ENCODE data around the gene SFSWAP.

SFSWAP gene

DNA sequence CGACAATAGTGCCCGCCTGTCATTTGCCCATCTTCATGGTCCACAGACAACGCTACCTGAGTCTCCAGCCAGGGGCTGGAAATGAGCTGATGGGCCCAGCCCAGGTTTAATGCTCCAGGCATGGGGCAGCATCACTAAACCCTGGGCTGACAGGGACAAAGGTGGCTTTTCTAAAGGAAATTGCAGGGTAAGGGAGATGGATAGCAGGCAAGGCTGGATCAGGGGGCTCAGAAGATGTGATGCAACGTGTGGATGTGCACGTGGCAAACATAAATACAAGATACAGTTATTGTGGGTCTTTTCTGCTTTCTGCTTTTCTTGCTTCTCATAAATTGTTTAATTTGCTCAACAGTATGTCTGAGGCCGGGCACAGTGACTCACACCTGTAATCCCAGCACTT is 113.6 kb downstream of the SFSWAP start:
- H3K4me1 Mint-ChIP-seq: peaks cover 5% of the 10 kb centered on the region
- H3K36me3 Mint-ChIP-seq (ENCODE audit: low read depth): no peaks in the 10 kb centered on the region
- peaks cover 29% of the 10 kb centered on the region for H3K27me3 Mint-ChIP-seq
- ATAC-seq: no peak
- DNase-seq: no peak
- no peak overlapping the region for H3K4me3 Mint-ChIP-seq
- no peaks in the 10 kb centered on the region for H3K9me3 Mint-ChIP-seq
- no peak overlapping the region for H3K27ac Mint-ChIP-seq

DNA sequence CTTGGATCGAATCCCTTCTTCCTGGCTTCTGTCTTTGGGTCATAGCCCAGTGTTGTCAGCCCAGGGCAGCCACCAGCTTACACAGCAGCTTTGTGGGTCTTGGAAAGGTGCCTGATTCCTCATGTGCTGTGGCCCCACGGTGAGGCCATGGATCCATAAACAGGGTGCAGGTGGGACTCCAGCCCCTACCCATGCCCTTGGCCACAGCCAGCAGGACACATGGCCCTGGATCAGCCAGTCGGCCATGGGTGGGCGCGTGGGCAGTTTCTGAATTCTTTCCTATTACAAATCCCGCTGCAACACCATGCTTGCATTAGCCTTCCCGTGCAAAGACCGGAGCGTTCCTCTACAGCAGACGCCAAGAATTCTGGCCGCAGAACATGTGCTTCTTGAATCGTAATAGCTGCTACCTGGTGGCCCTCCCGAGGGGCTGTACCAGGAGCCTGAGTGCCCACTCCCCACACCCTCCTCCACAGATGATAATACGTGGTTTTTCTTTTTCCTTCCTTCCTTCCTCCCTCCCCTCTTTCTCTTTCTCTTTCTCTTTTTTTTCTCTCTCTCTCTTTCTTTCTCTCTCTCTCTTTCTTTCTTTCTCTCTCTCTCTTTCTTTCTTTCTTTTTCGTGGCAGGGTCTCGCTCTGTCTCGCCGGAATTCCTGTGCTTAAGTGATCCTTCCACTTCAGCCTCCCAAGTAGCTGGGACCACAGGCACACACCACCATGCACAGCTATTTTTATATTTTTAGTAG is 114.4 kb downstream of the SFSWAP start:
- no peak overlapping the region for H3K27ac Mint-ChIP-seq
- no peak for ATAC-seq
- H3K27me3 Mint-ChIP-seq: peaks cover 34% of the 10 kb centered on the region
- no peaks in the 10 kb centered on the region for H3K9me3 Mint-ChIP-seq
- DNase-seq: no peak
- H3K4me3 Mint-ChIP-seq: no peak overlapping the region
- no peaks in the 10 kb centered on the region for H3K36me3 Mint-ChIP-seq (ENCODE audit: low read depth)
- peaks cover 5% of the 10 kb centered on the region for H3K4me1 Mint-ChIP-seq

DNA sequence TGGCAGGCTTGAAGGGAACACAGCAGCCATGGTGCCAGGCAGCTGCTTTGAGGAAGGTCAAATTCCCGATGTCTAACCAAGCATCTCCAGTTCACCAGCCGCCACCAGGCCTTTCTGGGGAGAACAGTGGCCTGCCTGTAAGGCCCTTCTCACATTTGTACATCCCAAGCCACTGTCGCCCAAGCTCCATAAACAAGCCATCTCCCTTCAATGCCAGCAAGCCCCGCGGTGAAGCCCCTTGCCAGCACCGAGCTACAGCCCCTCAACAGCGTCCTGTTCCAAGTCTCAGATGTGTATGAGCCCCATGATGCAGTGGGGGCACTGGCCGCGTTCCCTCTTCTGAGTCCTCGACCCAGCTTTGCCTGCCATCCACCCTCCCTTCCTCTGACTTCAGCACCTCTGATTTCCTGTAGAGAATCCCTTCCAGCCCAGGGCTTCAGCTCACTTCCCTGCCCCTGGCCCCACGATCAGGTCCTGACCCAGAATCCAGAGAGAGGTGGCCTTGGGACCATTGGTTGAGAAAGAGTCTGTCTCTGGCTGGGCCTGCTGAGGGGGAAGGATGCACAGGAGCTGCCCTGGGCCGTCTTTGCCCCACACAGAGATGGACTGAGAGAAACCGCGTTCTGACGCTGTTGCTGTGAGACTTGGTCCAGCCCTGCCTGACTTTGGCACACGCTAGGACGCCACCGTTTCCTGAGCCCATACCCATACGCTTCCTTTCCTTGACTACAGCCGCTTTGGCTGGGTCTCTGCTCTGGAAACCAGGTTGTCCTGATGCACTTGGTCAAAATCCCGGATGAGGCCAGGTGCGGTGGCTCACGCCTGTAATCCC is 115.4 kb downstream of the SFSWAP start:
- Mint-ChIP-seq H3K4me3 (no peak overlapping the region), H3K4me1 (peaks cover 12% of the 10 kb centered on the region), H3K27ac (no peak overlapping the region), H3K36me3 (ENCODE audit: low read depth) (no peaks in the 10 kb centered on the region), H3K27me3 (peaks cover 36% of the 10 kb centered on the region), H3K9me3 (no peaks in the 10 kb centered on the region)
- DNase-seq: no peak
- ATAC-seq: no peak

DNA sequence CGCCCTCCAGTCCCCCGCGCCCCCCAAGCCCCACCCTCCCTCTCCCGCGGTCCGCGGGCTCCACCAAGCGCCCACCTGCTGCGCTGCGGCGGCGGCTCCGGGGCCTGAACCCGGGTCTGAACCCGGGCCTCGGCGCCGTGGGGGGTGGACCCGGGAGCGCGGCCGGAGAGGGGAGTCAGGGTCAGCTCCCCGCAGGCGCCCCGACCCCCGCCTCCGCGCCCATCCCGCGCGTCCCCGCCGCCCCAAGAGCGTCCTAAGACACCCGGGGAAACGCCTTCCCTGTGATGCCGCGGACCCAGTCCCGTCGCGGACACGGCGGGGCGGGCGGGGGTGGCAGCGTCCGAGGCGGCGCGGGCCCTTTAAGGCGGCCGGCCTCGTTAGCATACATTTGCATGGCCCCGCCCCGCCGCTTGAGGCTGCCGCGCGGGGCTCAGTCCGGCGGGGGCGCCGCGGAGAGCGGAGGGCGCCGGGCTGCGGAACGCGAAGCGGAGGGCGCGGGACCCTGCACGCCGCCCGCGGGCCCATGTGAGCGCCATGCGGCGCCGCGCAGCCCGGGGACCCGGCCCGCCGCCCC is 117.2 kb downstream of the SFSWAP start, which contains the start of gene MMP17:
TSS of gene MMP17 (plus strand) at position 433 of the 574 bp plus-strand sequence. CDS start at position 535, 102 bp downstream.
- Mint-ChIP-seq H3K27ac (no peak within 1 kb of the TSS), H3K36me3 (ENCODE audit: low read depth) (no peaks in the 10 kb centered on the region), H3K4me3 (peak within 1 kb of the TSS; percentile 61), H3K4me1 (peaks cover 14% of the 10 kb centered on the region), H3K27me3 (peaks cover 44% of the 10 kb centered on the region), H3K9me3 (no peaks in the 10 kb centered on the region)
- ATAC-seq (peak; percentile 48), DNase-seq (peak; percentile 56)

DNA sequence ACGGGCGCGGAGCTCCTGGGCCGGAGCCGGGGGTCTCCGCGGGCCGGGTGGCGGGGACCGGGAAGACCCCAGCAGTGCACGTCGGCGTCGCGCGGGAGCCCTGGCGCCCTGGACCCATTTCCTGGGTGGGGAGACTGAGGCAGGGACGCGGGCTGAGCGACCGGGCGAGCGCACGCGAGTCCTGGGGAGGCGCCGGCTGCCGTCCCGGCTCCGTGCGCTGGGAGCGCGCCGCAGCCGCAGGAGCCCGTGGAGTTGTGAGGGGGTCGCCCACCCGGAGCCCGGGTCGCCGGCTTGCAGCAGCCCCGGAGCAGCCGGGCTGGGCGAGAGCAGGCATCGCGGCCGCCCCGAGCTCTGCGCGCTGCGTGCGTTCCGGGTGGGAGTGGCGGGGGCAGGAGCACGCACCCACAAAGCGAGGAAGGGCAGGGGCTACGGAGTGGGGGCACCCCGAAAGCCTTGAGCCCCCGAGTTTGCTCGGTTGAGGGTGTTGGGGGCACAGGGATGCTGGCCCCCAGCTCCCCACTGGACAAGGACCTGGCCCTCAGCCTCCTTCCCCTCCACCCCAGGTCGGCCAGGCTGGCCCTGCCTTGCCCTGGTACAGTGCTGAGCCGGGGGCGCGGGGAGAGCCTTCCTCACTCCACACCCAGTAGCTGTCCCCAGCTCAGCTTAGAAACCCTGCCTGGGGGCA is 117.9 kb downstream of the SFSWAP start:
- Mint-ChIP-seq H3K4me1 (peaks cover 14% of the 10 kb centered on the region), H3K36me3 (ENCODE audit: low read depth) (no peaks in the 10 kb centered on the region), H3K4me3 (peak overlapping the region; percentile 61), H3K9me3 (no peaks in the 10 kb centered on the region), H3K27ac (no peak overlapping the region), H3K27me3 (peaks cover 45% of the 10 kb centered on the region)
- DNase-seq (peak; percentile 30), ATAC-seq (peak; percentile 23)

DNA sequence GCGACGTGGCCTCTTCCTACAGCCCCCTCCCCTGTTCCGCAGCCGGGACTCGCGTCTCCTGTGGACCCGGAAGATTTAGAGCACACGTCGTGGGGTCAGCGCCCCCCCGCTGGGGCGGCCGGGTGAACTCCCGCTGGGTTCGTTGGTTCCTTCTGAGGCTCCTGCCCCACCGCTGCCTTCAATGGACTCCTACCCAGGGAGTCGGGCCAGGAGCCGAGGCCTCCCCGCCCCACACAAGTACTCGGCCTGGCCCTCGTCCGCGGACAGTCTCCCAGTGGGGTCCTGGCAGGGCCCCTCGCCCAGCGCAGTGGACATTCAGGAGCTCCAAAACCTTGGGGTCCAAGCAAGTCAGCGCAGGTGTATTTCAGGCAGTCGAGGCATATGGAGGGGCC is 118.5 kb downstream of the SFSWAP start:
- Mint-ChIP-seq H3K27me3 (peaks cover 45% of the 10 kb centered on the region), H3K36me3 (ENCODE audit: low read depth) (no peaks in the 10 kb centered on the region), H3K4me1 (peaks cover 14% of the 10 kb centered on the region), H3K9me3 (no peaks in the 10 kb centered on the region), H3K27ac (no peak overlapping the region), H3K4me3 (peak overlapping the region; percentile 61)
- DNase-seq: no peak
- no peak for ATAC-seq

DNA sequence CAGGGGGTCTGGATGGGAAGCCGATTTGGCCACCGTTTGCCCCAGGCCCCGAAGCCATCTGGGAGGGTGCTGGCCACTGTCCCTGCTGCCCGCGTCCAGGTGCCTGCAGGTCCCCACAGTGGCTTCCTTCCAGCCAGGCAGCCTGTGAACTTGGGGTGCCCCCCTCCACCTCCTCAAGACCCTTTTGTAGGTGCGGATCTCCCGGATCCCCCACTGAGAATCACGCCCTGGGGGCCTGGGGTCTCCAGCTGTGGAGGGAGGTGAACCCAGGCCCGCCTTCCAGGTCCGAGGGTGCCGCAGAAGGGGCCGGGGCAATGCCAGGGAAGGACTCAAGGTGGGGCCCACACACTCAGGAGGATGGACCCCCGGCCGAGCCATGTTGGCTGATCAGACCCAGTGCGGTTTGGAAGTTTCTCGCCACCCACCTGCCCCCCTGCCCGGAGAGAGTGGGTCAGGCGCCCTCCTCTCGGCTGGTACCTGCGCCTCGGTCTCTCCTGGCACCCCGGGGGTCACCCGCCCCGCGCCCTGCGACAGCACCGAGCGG is 119.0 kb downstream of the SFSWAP start:
- DNase-seq (no peak), ATAC-seq (no peak)
- H3K9me3 Mint-ChIP-seq: no peaks in the 10 kb centered on the region
- H3K36me3 Mint-ChIP-seq (ENCODE audit: low read depth): no peaks in the 10 kb centered on the region
- no peak overlapping the region for H3K27ac Mint-ChIP-seq
- H3K4me3 Mint-ChIP-seq: no peak overlapping the region
- peaks cover 14% of the 10 kb centered on the region for H3K4me1 Mint-ChIP-seq
- peaks cover 45% of the 10 kb centered on the region for H3K27me3 Mint-ChIP-seq

DNA sequence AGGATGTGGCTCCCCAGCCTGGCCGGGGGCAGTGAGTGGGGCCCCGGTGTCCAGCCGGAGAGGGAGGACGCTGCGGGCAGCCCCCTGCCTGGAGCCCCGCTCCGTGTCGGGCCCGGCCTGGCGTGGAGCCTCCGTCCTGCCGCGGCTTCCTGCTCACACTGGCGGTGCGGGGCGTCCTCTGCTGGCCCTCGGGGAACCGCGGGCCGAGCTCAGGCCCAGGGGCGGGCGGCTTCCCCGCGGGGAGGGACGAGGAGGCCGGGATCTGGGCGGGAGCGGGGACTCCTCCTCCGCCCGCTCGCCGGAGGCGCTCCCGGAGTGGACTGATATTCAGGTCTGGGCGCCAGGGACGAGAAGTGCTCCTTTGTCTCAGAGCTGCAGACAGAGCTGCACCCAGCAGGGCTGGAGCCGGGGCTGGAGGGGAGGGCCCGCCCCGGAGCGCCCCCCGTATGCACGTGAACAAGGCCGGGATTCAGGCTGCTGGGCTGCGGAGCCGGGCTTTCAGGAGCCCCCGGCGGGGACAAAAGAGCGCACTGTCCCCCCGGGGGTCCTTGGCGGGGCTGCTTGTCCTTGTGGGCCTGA is 119.5 kb downstream of the SFSWAP start:
- H3K4me1 Mint-ChIP-seq: peaks cover 14% of the 10 kb centered on the region
- ATAC-seq (peak; percentile 37), DNase-seq (peak; percentile 43)
- H3K27ac Mint-ChIP-seq: no peak overlapping the region
- H3K9me3 Mint-ChIP-seq: no peaks in the 10 kb centered on the region
- no peaks in the 10 kb centered on the region for H3K36me3 Mint-ChIP-seq (ENCODE audit: low read depth)
- H3K4me3 Mint-ChIP-seq: peak overlapping the region; percentile 14
- H3K27me3 Mint-ChIP-seq: peaks cover 42% of the 10 kb centered on the region

DNA sequence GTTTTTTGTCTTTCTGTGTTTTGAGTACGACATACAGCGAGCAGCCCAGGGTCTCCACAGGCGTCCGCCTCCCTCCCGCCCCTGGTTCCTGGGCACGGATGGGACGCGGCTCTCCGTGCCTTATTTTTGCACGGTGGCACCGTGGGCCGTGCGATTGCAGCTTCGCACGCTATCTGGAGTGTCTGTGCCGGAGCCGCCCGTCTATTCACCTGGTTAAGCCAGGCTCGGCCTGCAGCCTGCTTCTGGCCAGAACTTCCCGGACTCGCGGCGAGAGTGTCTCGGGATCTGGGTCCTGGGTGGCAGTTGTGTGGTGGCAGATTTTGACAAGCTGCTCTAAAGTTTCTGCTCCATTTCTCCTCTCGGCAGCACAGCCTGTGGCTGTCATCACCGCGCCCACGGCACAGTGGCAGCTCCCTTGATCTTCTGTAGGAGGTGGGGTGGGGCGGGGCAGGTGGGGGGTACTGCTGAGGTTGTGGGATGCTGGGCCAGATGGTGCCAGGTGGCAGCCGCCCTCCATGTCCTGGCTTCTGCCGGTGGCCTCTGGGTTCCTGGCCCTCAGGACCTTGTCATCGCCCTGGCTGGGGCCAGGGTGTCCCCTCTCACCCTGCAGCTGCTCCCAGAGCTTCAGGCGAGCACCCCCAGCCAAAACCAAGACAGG is 120.2 kb downstream of the SFSWAP start:
- H3K27me3 Mint-ChIP-seq: peaks cover 36% of the 10 kb centered on the region
- peak; percentile 16 for ATAC-seq
- peak overlapping the region; percentile 14 for H3K4me3 Mint-ChIP-seq
- H3K27ac Mint-ChIP-seq: no peak overlapping the region
- peak; percentile 10 for DNase-seq
- no peaks in the 10 kb centered on the region for H3K9me3 Mint-ChIP-seq
- peaks cover 14% of the 10 kb centered on the region for H3K4me1 Mint-ChIP-seq
- H3K36me3 Mint-ChIP-seq (ENCODE audit: low read depth): no peaks in the 10 kb centered on the region

DNA sequence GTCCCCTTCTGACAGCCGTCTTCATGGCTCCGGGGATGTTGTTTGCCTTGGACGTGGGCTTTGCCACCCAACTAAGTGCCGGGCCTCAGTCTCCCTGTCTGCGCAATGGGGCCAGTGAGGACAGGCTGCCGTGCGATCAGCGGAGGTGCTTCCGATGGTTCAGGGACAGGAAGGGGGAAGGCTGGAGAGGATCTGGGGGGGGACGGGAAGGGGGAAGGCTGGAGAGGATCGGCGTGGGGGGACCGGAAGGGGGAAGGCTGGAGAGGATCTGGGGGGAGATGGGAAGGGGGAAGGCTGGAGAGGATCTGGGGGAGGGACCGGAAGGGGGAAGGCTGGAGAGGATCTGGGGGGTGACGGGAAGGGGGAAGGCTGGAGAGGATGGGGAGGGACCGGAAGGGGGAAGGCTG is 120.7 kb downstream of the SFSWAP start:
- Mint-ChIP-seq H3K27me3 (peaks cover 30% of the 10 kb centered on the region), H3K27ac (no peak overlapping the region), H3K36me3 (ENCODE audit: low read depth) (no peaks in the 10 kb centered on the region), H3K9me3 (no peaks in the 10 kb centered on the region), H3K4me3 (no peak overlapping the region), H3K4me1 (peaks cover 14% of the 10 kb centered on the region)
- DNase-seq: no peak
- ATAC-seq: no peak

DNA sequence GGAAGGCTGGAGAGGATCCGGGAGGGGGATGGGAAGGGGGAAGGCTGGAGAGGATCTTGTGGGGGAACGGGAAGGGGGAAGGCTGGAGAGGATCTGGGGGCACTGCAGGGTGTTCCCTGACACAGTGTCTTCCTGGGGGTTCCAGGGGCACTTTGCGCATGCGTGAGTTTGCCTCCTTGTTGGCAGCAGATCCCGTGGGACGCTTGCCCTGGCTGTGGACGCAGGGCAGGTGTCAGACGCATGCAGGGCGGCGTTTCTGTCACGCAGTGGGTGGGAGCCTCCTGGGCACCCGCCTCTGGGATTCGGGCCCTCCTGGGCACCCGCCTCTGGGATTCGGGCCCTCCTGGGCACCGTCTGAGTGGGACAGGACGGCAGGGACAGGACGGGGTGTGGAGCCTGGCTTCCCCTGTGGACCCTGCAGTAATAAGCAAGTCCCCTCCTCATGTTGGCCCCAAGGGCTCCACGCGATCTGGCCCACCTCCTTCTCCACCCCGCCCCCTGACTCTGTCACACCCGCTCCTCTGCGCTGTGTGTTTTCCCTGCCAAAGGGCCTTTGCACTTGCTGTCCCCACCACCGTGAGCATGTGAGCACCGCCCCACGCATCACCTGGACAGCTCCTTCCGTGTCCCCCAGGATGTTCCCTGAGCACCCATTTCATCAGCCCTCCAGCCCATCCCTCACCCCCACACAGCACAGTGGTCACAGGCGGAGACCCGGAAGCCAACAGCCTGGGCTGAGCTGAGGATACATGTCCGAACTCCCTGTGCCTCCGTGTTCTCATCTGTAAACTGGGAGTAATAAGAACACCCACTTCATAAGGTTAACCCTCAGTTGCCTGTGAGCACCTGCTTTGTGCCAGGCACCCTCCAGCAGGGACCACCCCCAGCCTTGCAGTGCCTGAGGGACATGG is 121.7 kb downstream of the SFSWAP start:
- no peak overlapping the region for H3K27ac Mint-ChIP-seq
- H3K4me3 Mint-ChIP-seq: no peak overlapping the region
- H3K36me3 Mint-ChIP-seq (ENCODE audit: low read depth): no peaks in the 10 kb centered on the region
- H3K4me1 Mint-ChIP-seq: peaks cover 12% of the 10 kb centered on the region
- DNase-seq (no peak), ATAC-seq (no peak)
- H3K9me3 Mint-ChIP-seq: no peaks in the 10 kb centered on the region
- peaks cover 22% of the 10 kb centered on the region for H3K27me3 Mint-ChIP-seq

DNA sequence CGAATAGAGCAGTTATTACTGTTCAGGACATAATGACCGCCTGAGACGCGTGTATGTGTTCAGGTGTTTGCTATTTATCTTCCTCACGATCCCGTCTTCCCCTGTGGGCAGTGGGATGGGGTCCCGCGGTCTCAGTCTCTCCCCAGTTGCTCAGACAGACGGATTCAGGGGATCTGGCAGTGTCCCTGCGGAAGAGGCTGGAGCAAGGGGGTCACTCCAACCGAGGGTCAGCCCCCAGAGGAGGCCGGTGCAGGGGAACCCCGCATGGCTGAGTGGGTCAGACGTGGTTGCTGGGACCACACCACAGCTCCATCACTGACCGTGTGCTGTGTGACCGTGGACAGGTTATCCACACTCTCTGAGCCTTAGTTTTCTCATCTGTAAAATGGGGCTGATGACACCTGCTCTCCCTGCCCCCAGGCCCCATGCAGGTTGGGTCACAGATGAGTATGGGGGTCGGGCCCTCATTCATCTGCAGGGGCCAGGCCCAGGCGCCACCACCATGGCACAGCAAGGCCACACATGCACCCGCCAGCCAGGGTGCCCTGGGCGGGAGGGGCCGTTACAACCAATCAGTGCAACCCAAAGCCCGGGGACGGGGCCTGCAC is 122.5 kb downstream of the SFSWAP start:
- ATAC-seq (no peak), DNase-seq (no peak)
- H3K36me3 Mint-ChIP-seq (ENCODE audit: low read depth): no peaks in the 10 kb centered on the region
- H3K27me3 Mint-ChIP-seq: peaks cover 20% of the 10 kb centered on the region
- H3K27ac Mint-ChIP-seq: no peak overlapping the region
- no peak overlapping the region for H3K4me3 Mint-ChIP-seq
- H3K9me3 Mint-ChIP-seq: no peaks in the 10 kb centered on the region
- peaks cover 12% of the 10 kb centered on the region for H3K4me1 Mint-ChIP-seq
